Measurements from ENCODE around the gene TLE7.

DNA sequence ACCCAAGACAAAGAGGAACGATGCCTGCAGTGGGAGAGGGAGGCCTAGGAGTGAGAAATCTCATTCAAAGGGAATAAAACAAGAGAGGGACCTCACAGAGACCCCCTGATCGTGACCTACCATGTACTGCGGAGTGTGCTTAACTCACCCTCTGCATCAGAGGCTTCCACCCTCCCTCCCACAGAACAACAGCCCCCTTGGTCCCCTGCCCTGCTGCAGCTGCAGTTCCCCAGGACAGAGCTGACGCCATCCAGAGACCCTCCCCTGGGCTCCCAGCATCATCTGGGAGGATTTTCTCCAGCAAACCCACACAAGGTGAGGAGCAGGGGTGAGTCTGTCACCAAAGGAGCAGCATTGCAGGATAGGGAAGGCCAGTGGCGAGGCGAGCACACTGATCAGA is 39.8 kb downstream of the TLE7 start:
- TF ChIP-seq REST (IDR thresholded peaks at IDR 0.05; ENCODE audit: insufficient read depth in 1 of 2, low read depth in 2 of 2, low read length in 2 of 2) (no peak), POLR2AphosphoS5 (IDR thresholded peaks at IDR 0.05; ENCODE audit: low read depth, low read length) (no peak), SIN3A (IDR thresholded peaks at IDR 0.05; ENCODE audit: borderline replicate concordance, insufficient read depth, low read length) (no peak), TAF1 (IDR thresholded peaks at IDR 0.05; ENCODE audit: borderline replicate concordance, insufficient read depth, low read length) (no peak), FOXP2 (optimal IDR thresholded peaks at IDR 0.05; ENCODE audit: borderline replicate concordance, extremely low read depth, extremely low read length, insufficient read depth) (no peak)

Measured in PFSK-1 (cell line).